Thoracic aorta (tissue), 2 donors: ENCODE measurements around the gene GBA2. TPM values are rescaled to one million over a fixed set of nuclear protein-coding genes. Genes with fewer than 3 reads are reported as not detected.

ENCODE experiments used
- ATAC-seq: fragments of 150-250 bp; one replicate; pipeline ENCODE4 v1.8.0; 2017; ENCODE audit warnings: low read depth; ENCODE audit not compliant: insufficient number of reproducible peaks, low FRiP score
- DNase-seq: peaks from one replicate; pipeline ENCODE4 v3.0.0-alpha.2; 2020; ENCODE audit warnings: low spot score
- H3K27ac ChIP-seq, 2 donors: fragments of 200-600 bp; sonication (generic); 1 replicate in 1 of 2; 2 replicates in 1 of 2; pipeline ENCODE4 v1.5.1; 2016; ENCODE audit warnings: mild to moderate bottlenecking in 2 of 2, moderate library complexity in 2 of 2
- H3K27me3 ChIP-seq: fragments of 200-600 bp; sonication (generic); replicated peaks from 2 replicates; pipeline ENCODE4 v1.6.0; 2016; ENCODE audit warnings: mild to moderate bottlenecking; ENCODE audit not compliant: insufficient read depth
- H3K36me3 ChIP-seq: fragments of 200-600 bp; sonication (generic); one replicate; pipeline ENCODE4 v1.5.1; 2016
- H3K4me1 ChIP-seq, 2 donors: fragments of 200-600 bp; sonication (generic); 1 replicate in 1 of 2; 2 replicates in 1 of 2; pipeline versions ENCODE4 v1.5.1 to v1.6.0; 2016; ENCODE audit warnings: low read depth in 2 of 2, mild to moderate bottlenecking in 1 of 2; ENCODE audit not compliant: control insufficient read depth in 1 of 2
- H3K4me3 ChIP-seq: fragments of 200-600 bp; sonication (generic); 2 replicates; pipeline ENCODE4 v1.5.1; 2016; ENCODE audit warnings: mild to moderate bottlenecking
- H3K9me3 ChIP-seq: fragments of 200-600 bp; sonication (generic); 2 replicates; pipeline ENCODE4 v1.5.1; 2016
- total RNA-seq, 2 donors: library from RNA; depleted of rRNA; stranded (reverse); fragments of >200 nt; gene quantifications; one replicate each; pipeline versions ENCODE4 v1.1.0 to v1.2.3, GENCODE V29; 2016
- TF ChIP-seq, protein P1 (sequence below): fragments of 200-600 bp; sonication (generic); IDR thresholded peaks from one replicate; pipeline ENCODE4 v1.5.1; 2019; ENCODE audit warnings: antibody characterized with exemption

GBA2 gene
- 100 to 1,000 TPM in 1 of 2 donors, 10 to 100 TPM in 1; 75.8 to 115 TPM for total RNA-seq

DNA sequence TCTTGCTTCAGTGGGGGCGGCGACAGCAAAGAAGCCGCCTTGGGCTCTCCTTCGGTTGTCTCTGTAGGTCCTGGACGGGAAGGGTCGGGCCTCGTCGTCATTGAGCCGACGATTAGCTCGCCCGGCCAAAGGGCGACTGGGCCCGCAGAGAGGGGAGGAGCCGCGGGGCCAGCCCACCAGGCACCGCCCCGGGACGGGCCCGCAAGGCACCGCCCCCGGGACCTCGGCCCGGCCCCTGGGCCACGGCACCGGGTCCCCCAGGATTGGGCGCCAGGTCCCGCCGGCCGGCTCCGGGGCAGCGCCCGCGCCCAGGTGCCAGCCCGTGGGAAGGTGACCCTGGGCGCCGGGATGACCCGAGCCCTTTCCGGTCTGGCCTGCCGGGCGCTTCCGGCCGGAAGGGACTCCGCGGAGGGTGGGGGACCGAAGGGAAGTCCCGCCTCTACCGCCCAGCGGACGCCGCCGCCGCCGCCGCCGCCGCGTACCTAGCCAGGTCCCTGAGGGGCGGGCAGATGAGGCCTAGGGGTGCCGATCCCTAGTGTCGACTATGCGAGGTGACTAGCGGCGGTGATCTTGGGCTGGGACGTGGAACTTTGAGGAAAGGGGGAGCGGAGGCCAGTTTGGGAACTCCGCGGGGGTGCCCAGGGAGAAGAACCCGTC lies at the start of gene GBA2, which contains the start of gene RGP1:
Gene GBA2, minus strand, starts transcription at position 371 of the 657 bp plus-strand sequence. CDS start 524 bp downstream, outside the sequence.
Gene RGP1, plus strand, starts transcription at position 430 of the 657 bp plus-strand sequence. CDS start 469 bp downstream, outside the sequence.
- Histone ChIP-seq H3K27me3 (no peaks in the 10 kb centered on the region), H3K9me3 (no peaks in the 10 kb centered on the region), H3K36me3 (peaks cover 41% of the 10 kb centered on the region), H3K4me3 (peak within 1 kb of the TSS; percentile 98), H3K4me1 (peaks cover 23 to 54% of the 10 kb centered on the region in 2 donors), H3K27ac (peak within 1 kb of the TSS; percentile 76 to 93)
- DNase-seq = no peak
- TF ChIP-seq, protein P1, sequence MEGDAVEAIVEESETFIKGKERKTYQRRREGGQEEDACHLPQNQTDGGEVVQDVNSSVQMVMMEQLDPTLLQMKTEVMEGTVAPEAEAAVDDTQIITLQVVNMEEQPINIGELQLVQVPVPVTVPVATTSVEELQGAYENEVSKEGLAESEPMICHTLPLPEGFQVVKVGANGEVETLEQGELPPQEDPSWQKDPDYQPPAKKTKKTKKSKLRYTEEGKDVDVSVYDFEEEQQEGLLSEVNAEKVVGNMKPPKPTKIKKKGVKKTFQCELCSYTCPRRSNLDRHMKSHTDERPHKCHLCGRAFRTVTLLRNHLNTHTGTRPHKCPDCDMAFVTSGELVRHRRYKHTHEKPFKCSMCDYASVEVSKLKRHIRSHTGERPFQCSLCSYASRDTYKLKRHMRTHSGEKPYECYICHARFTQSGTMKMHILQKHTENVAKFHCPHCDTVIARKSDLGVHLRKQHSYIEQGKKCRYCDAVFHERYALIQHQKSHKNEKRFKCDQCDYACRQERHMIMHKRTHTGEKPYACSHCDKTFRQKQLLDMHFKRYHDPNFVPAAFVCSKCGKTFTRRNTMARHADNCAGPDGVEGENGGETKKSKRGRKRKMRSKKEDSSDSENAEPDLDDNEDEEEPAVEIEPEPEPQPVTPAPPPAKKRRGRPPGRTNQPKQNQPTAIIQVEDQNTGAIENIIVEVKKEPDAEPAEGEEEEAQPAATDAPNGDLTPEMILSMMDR = no peak
- peak; percentile 63 for ATAC-seq

DNA sequence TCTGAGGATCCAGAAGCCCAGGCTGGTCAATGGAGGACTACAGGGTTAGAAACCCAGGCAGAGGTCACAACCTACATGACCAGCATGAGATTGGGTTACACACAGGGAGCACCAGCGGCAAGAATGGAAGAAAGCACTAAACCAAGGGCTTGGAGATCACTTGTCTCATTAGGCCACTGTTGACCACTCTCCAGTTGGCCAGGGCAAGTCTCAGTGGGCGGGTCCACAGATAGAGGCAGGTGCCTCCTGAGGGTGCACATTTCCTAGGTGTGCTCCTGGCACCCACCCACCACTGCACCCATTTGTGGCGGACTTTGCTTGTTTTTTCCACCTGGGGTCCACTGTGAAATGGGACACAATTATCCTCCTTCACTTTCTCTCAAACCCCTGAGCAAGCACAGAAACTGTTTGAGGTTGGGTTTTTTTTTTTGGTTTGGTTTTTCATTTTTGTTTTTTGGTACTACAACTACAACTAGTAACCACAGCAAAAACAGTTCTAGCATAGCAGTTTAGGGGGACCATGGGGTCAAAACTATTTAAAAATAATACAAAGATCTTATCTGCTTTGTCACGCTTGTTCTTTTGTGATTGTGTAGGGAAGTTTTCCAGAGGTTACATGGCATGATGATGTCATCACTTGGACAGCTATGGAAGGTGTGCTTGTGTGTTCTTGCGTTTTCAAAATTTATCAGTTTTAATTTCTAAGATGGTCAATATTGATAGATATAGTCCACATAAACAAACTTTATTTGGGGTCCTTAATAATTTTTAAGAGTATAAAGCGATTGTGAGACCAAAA lies 48.5 kb upstream of the GBA2 start:
- no peaks in the 10 kb centered on the region for H3K9me3 ChIP-seq
- ATAC-seq = no peak
- no peak overlapping the region for H3K4me3 ChIP-seq
- no peaks in the 10 kb centered on the region for H3K27me3 ChIP-seq
- H3K4me1 ChIP-seq = peaks cover 17 to 41% of the 10 kb centered on the region in 2 donors
- TF ChIP-seq, protein P1 = no peak
- H3K36me3 ChIP-seq = peaks cover 7% of the 10 kb centered on the region
- peak overlapping the region in 1 of 2 donors; percentile 5 for H3K27ac ChIP-seq
- DNase-seq = no peak

DNA sequence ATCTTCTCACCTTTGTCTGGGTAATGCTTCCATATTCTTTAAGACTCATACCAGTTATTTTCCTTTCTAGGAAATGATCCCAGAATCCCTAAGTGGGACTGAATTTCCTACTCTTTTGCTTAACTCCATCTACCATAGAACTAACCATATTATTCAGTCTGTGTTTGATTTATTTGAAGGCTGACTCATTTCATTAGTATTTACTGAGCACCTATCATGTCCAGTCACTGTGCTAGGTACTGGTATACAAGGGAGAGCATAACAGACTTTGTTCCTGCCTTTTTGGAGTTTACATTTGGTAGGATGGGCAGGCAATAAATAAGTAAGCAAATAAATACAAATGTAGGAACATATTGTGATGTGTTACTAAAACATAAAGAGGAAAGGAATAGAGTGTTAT lies 46.7 kb upstream of the GBA2 start:
- no peak for ATAC-seq
- H3K27ac ChIP-seq = no peak overlapping the region
- H3K9me3 ChIP-seq = no peaks in the 10 kb centered on the region
- peaks cover 2% of the 10 kb centered on the region for H3K36me3 ChIP-seq
- peaks cover 21 to 51% of the 10 kb centered on the region in 2 donors for H3K4me1 ChIP-seq
- H3K4me3 ChIP-seq = no peak overlapping the region
- TF ChIP-seq, protein P1 = no peak
- no peak for DNase-seq
- no peaks in the 10 kb centered on the region for H3K27me3 ChIP-seq

DNA sequence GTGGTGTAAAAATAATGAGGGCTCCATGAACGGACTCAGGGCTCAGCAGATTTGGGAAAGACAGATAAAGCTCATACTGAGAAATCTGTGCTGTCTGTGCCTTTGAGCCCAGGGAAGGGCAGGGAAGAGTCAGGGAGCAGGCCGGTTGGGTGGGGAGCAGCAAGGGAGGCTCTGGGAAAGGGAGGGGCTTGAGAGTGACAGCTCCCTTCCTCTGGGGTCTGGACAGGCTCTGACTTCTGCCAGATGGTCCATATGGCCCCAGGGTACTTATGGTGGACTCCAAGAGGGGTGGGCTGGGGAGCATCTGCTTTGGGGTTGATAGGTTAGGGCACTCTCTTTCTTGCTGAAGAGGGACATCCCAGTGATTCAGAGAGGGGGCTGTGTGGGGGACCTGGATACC lies 44.4 kb upstream of the GBA2 start:
- DNase-seq = no peak
- H3K36me3 ChIP-seq = no peaks in the 10 kb centered on the region
- peak overlapping the region; percentile 77 for H3K4me3 ChIP-seq
- ATAC-seq = no peak
- peak overlapping the region; percentile 25 to 71 for H3K27ac ChIP-seq
- TF ChIP-seq, protein P1 = no peak
- no peaks in the 10 kb centered on the region for H3K27me3 ChIP-seq
- peaks cover 23 to 54% of the 10 kb centered on the region in 2 donors for H3K4me1 ChIP-seq
- H3K9me3 ChIP-seq = no peaks in the 10 kb centered on the region

DNA sequence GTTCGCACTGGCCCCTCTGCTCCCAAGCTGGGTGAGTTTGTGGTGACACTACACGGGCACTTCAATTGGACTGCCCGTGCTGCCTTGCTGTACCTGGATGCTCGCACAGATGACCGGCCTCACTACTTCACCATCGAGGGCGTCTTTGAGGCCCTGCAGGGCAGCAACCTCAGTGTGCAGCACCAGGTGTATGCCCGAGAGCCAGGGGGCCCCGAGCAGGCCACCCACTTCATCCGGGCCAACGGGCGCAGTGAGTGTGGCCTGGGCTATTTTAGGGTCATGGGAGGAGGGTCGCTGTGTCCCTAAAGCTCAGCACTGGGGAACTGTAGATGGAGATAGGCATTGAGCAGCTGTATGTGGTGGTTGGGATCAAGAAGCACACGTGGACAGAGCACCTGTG lies 43.8 kb upstream of the GBA2 start:
- no peaks in the 10 kb centered on the region for H3K36me3 ChIP-seq
- ATAC-seq (no peak), DNase-seq (no peak)
- no peaks in the 10 kb centered on the region for H3K9me3 ChIP-seq
- peak overlapping the region in 1 of 2 donors; percentile 71 for H3K27ac ChIP-seq
- peak overlapping the region; percentile 77 for H3K4me3 ChIP-seq
- H3K27me3 ChIP-seq = no peaks in the 10 kb centered on the region
- TF ChIP-seq, protein P1 = no peak
- peaks cover 23 to 52% of the 10 kb centered on the region in 2 donors for H3K4me1 ChIP-seq
